ENCODE measurements around the gene WWOX. TPM values are rescaled to one million over a fixed set of nuclear protein-coding genes. Genes with fewer than 3 reads are reported as not detected.

The WWOX gene
- total and polyA plus RNA-seq, 2 of the 8 experiments (the other 6 are each of a cell fraction or from before 2014, with no cell fraction given) = 5.4 to 16.7 TPM

DNA sequence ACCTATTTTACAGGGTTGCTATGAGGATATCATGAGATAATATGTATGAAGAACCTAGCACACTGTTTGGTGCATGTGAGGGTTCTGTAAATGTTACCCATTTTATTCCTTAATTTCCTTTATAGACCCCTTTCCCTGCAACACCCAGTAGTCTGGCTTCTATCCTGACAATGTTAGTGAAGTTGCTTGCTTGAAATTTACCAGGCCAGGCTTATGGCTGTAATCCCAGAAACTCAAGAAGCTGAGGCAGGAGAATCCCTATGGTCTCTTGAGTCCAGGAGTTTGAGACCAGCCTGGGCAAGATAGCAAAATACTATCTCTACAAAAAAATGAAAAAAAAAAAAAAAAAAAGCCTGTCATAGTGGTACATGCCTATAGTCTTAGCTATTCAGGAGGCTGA is 779.1 kb downstream of the WWOX start:
- no peak overlapping the region for H3K27ac ChIP-seq (ENCODE audit: low read depth, low read length)
- H3K79me1 ChIP-seq (ENCODE audit: low read depth, low read length) = no peaks in the 10 kb centered on the region
- no peak overlapping the region for H3K4me3 ChIP-seq (ENCODE audit: extremely low read depth in 1 of 4, insufficient read depth in 2 of 4, low read depth in 3 of 4, low read length in 4 of 4)
- no peak overlapping the region for H3K14ac ChIP-seq (ENCODE audit: insufficient read length)
- no peaks in the 10 kb centered on the region for H3K27me3 ChIP-seq (replicated peaks in 1 of 4; ENCODE audit: control insufficient read depth in 3 of 4, extremely low read depth in 1 of 4, insufficient read depth in 3 of 4, low read length in 3 of 4)
- H3K9ac ChIP-seq (replicated peaks in 1 of 4; ENCODE audit: extremely low read depth in 1 of 4, low read depth in 3 of 4, low read length in 3 of 4) = no peak overlapping the region
- H3K4ac ChIP-seq (replicated peaks; ENCODE audit: insufficient read length, low read depth, low read length) = no peak overlapping the region
- POLR2A ChIA-PET (ENCODE audit: partially characterized antibody) = no interaction called here
- FAIRE-seq (no peak), DNase-seq (ENCODE audit: low read depth in 1 of 2, low spot score in 2 of 2) (no peak)
- H3K4me1 ChIP-seq (replicated peaks in 1 of 4; ENCODE audit: control insufficient read depth in 3 of 4, insufficient read depth in 4 of 4, low read length in 3 of 4) = peaks cover 0 to 11% (median 4%) of the 10 kb centered on the region in 4 experiments; a peak in 4 of 7 replicates
- H4K91ac ChIP-seq (replicated peaks; ENCODE audit: insufficient read length, low read length) = no peak overlapping the region
- H3K9me3 ChIP-seq (ENCODE audit: insufficient read depth in 2 of 2, low read depth in 1 of 2, low read length in 1 of 2) = no peaks in the 10 kb centered on the region
- no peak overlapping the region for H2BK120ac ChIP-seq (replicated peaks; ENCODE audit: low read depth, low read length)
- H4K20me1 ChIP-seq (replicated peaks in 1 of 2; ENCODE audit: control insufficient read depth in 1 of 2, insufficient read depth in 2 of 2, low read length in 2 of 2) = no peaks in the 10 kb centered on the region
- no peak overlapping the region for H4K5ac ChIP-seq (ENCODE audit: insufficient read length, low read depth, low read length)
- no peak overlapping the region for H2BK20ac ChIP-seq (ENCODE audit: low read length)
- H3K23ac ChIP-seq (ENCODE audit: insufficient read length) = no peak overlapping the region
- no peak overlapping the region for H2BK15ac ChIP-seq (ENCODE audit: low read length)
- H2BK5ac ChIP-seq (ENCODE audit: low read depth, low read length) = no peak overlapping the region
- H3K36me3 ChIP-seq (ENCODE audit: control insufficient read depth in 2 of 4, insufficient read depth in 4 of 4, low read length in 3 of 4) = no peaks in the 10 kb centered on the region
- no peak overlapping the region for H3K4me2 ChIP-seq (ENCODE audit: insufficient read depth in 1 of 2, low read depth in 2 of 2, low read length in 2 of 2)
- no peak overlapping the region for H2AK5ac ChIP-seq (ENCODE audit: low read depth, low read length)
- H2AFZ ChIP-seq (ENCODE audit: low read length) = no peak overlapping the region
- H3K18ac ChIP-seq (ENCODE audit: extremely low read depth, low read length) = no peak overlapping the region
- CTCF ChIA-PET (ENCODE audit: partially characterized antibody) = interaction anchor here (0.6 to 2.7 kb wide), 4 partner anchors 10 to 99 kb away, joined by 3 to 13 read pairs (median 4); no protein-coding TSS in a partner anchor
- no peaks in the 10 kb centered on the region for H3K23me2 ChIP-seq (ENCODE audit: low read depth, low read length)
- no peaks in the 10 kb centered on the region; a peak in 1 of 4 replicates for H3K79me2 ChIP-seq (ENCODE audit: control insufficient read depth in 1 of 2, insufficient read depth in 2 of 2, low read length in 2 of 2)
- no peak overlapping the region for H3K56ac ChIP-seq (replicated peaks; ENCODE audit: insufficient read length, low read depth, low read length)
- no peak overlapping the region for H2BK12ac ChIP-seq (ENCODE audit: low read depth, low read length)
- no peak overlapping the region for H4K8ac ChIP-seq (ENCODE audit: extremely low read depth, insufficient read depth, low read length)
- no peak for TF ChIP-seq TCF12 (IDR thresholded peaks at IDR 0.05; ENCODE audit: low read depth, low read length)
- TF ChIP-seq, protein P1, sequence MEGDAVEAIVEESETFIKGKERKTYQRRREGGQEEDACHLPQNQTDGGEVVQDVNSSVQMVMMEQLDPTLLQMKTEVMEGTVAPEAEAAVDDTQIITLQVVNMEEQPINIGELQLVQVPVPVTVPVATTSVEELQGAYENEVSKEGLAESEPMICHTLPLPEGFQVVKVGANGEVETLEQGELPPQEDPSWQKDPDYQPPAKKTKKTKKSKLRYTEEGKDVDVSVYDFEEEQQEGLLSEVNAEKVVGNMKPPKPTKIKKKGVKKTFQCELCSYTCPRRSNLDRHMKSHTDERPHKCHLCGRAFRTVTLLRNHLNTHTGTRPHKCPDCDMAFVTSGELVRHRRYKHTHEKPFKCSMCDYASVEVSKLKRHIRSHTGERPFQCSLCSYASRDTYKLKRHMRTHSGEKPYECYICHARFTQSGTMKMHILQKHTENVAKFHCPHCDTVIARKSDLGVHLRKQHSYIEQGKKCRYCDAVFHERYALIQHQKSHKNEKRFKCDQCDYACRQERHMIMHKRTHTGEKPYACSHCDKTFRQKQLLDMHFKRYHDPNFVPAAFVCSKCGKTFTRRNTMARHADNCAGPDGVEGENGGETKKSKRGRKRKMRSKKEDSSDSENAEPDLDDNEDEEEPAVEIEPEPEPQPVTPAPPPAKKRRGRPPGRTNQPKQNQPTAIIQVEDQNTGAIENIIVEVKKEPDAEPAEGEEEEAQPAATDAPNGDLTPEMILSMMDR (IDR thresholded peaks at IDR 0.05; ENCODE audit: control extremely low read depth in 1 of 3, insufficient read depth in 1 of 3, low read depth in 1 of 3, low read length in 3 of 3) = no peak
- TF ChIP-seq, protein P2, sequence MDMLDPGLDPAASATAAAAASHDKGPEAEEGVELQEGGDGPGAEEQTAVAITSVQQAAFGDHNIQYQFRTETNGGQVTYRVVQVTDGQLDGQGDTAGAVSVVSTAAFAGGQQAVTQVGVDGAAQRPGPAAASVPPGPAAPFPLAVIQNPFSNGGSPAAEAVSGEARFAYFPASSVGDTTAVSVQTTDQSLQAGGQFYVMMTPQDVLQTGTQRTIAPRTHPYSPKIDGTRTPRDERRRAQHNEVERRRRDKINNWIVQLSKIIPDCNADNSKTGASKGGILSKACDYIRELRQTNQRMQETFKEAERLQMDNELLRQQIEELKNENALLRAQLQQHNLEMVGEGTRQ (IDR thresholded peaks at IDR 0.05; ENCODE audit: low read length) = no peak
- no peak for TF ChIP-seq ASH2L (IDR thresholded peaks at IDR 0.05; ENCODE audit: low read length)
- TF ChIP-seq BCL11A (IDR thresholded peaks at IDR 0.05; ENCODE audit: low read depth in 2 of 2, low read length in 2 of 2) = no peak
- no peak for TF ChIP-seq EP300 (IDR thresholded peaks at IDR 0.05; ENCODE audit: borderline replicate concordance in 1 of 2, low read depth in 2 of 2, low read length in 2 of 2)
- no peak for TF ChIP-seq HDAC6 (IDR thresholded peaks at IDR 0.05; ENCODE audit: low read depth, low read length)
- TF ChIP-seq SP1 (IDR thresholded peaks at IDR 0.05; ENCODE audit: low read depth, low read length) = no peak
- no peak for TF ChIP-seq TAF1 (IDR thresholded peaks at IDR 0.05; ENCODE audit: low read depth, low read length)
- TF ChIP-seq EZH2 (IDR thresholded peaks at IDR 0.05; ENCODE audit: low read depth, low read length, severe bottlenecking) = no peak
- no peak for TF ChIP-seq CEBPB (IDR thresholded peaks at IDR 0.05; ENCODE audit: low read depth, low read length)
- TF ChIP-seq TEAD4 (IDR thresholded peaks at IDR 0.05; ENCODE audit: low read depth, low read length) = no peak

Measured in H1 (cell line).